Measurements from ENCODE around the gene MC2R. TPM values are rescaled to one million over a fixed set of nuclear protein-coding genes. Genes with fewer than 3 reads are reported as not detected.

The MC2R gene
- total RNA-seq, result not detected

- H3K4me3 ChIP-seq (replicated peaks in 1 of 3), result no peak within 1 kb of the TSS
- DNase-seq, result no peak
- TF ChIP-seq CTCF (IDR thresholded peaks at IDR 0.05) (no peak), POLR2A (IDR thresholded peaks at IDR 0.05) (no peak)
- no peaks in the 10 kb centered on the region for H3K4me1 ChIP-seq
- H3K27ac ChIP-seq, result no peak within 1 kb of the TSS
- H3K9me3 ChIP-seq, result no peaks in the 10 kb centered on the region
- H3K36me3 ChIP-seq, result no peaks in the 10 kb centered on the region
- no peaks in the 10 kb centered on the region for H3K27me3 ChIP-seq
- 68 to 80% methylated on average over 4 of the region's 4 CpGs for WGBS, 2 donors
- intact Hi-C loops (cut with DNase I), result no loop called here
These were observed at the start of gene MC2R for GRCh38 chr18:13915391-13915790. Gene MC2R, minus strand, starts transcription at chr18:13915536. Its CDS starts 30,018 bp downstream, at chr18:13885518.

GRCh38 chr18:13945811-13946210 lies 30.5 kb upstream of the MC2R start:
- TF ChIP-seq CTCF (IDR thresholded peaks at IDR 0.05), result no peak
- no peak for TF ChIP-seq POLR2A (IDR thresholded peaks at IDR 0.05)
- no peak for DNase-seq
- no peak overlapping the region for H3K4me3 ChIP-seq (replicated peaks in 1 of 3)
- H3K9me3 ChIP-seq, result no peaks in the 10 kb centered on the region
- no peak overlapping the region for H3K27ac ChIP-seq
- no peaks in the 10 kb centered on the region for H3K27me3 ChIP-seq
- intact Hi-C loops (cut with DNase I), result no loop called here
- no peaks in the 10 kb centered on the region for H3K4me1 ChIP-seq
- WGBS, 2 donors, result 88 to 93% methylated on average over 2 of the region's 2 CpGs
- H3K36me3 ChIP-seq, result no peaks in the 10 kb centered on the region

GRCh38 chr18:13943338-13943737 lies 28.0 kb upstream of the MC2R start:
- WGBS, 2 donors, result 69 to 75% methylated on average over 2 of the region's 2 CpGs
- intact Hi-C loops (cut with DNase I), result no loop called here
- Histone ChIP-seq H3K27ac (no peak overlapping the region), H3K4me3 (replicated peaks in 1 of 3) (no peak overlapping the region), H3K36me3 (no peaks in the 10 kb centered on the region), H3K4me1 (no peaks in the 10 kb centered on the region), H3K9me3 (no peaks in the 10 kb centered on the region), H3K27me3 (no peaks in the 10 kb centered on the region)
- no peak for TF ChIP-seq POLR2A (IDR thresholded peaks at IDR 0.05)
- no peak for TF ChIP-seq CTCF (IDR thresholded peaks at IDR 0.05)
- no peak for DNase-seq

- DNase-seq, result no peak
- TF ChIP-seq CTCF (IDR thresholded peaks at IDR 0.05) (no peak), POLR2A (IDR thresholded peaks at IDR 0.05) (no peak)
- intact Hi-C loops (cut with DNase I), result no loop called here
- WGBS, 2 donors, result 89 to 90% methylated on average over 14 of the region's 14 CpGs
- Histone ChIP-seq H3K36me3 (no peaks in the 10 kb centered on the region), H3K9me3 (no peaks in the 10 kb centered on the region), H3K4me1 (no peaks in the 10 kb centered on the region), H3K27me3 (no peaks in the 10 kb centered on the region), H3K27ac (no peak overlapping the region), H3K4me3 (replicated peaks in 1 of 3) (no peak overlapping the region)
These were observed 25.0 kb upstream of the MC2R start for GRCh38 chr18:13940326-13940725.

- Histone ChIP-seq H3K9me3 (no peaks in the 10 kb centered on the region), H3K27me3 (no peaks in the 10 kb centered on the region), H3K36me3 (no peaks in the 10 kb centered on the region), H3K4me3 (replicated peaks in 1 of 3) (no peak overlapping the region), H3K4me1 (no peaks in the 10 kb centered on the region), H3K27ac (no peak overlapping the region)
- no peak for TF ChIP-seq CTCF (IDR thresholded peaks at IDR 0.05)
- TF ChIP-seq POLR2A (IDR thresholded peaks at IDR 0.05), result no peak
- WGBS, 2 donors, result 85 to 89% methylated on average over 2 to 6 of the region's 6 CpGs
- intact Hi-C loops (cut with DNase I), result no loop called here
- DNase-seq, result no peak
These were observed 19.3 kb upstream of the MC2R start for GRCh38 chr18:13934676-13935075.

Data from thyroid gland (tissue), 4 donors.